Omental fat pad (tissue), 4 donors: Measurements from ENCODE around the gene MR1. TPM values are rescaled to one million over a fixed set of nuclear protein-coding genes. Genes with fewer than 3 reads are reported as not detected.

Experiments used
- ATAC-seq: fragments of 150-250 bp; one replicate; pipeline ENCODE4 v1.9.1; 2016; ENCODE audit warnings: mild to moderate bottlenecking, moderate library complexity; ENCODE audit not compliant: low FRiP score
- DNase-seq: peaks from one replicate; pipeline ENCODE4 v3.0.0-alpha.2; 2019; ENCODE audit warnings: low spot score
- CTCF ChIP-seq, 3 donors: fragments of 450-650 bp; IDR thresholded peaks; one replicate each; pipeline ENCODE4 v1.5.1; 2016 to 2017; ENCODE audit warnings: antibody characterized with exemption in 3 of 3, mild to moderate bottlenecking in 3 of 3, moderate library complexity in 2 of 3
- total RNA-seq, 4 donors: library from RNA; depleted of rRNA; stranded (reverse); fragments of >200 nt; gene quantifications; one replicate each; pipeline ENCODE4 v1.1.0, GENCODE V29; 2016

The MR1 gene
- total RNA-seq, 4 donors from 2014 or later: 12.5 to 16.2 (median 13.1) TPM

GRCh38 chr1:181104042-181104789 lies 70.4 kb downstream of the MR1 start:
- DNase-seq (no peak), ATAC-seq (peak; percentile 10)
- TF ChIP-seq CTCF (IDR thresholded peaks at IDR 0.05): no peak

GRCh38 chr1:181104790-181105133 lies 71.0 kb downstream of the MR1 start:
- DNase-seq: no peak
- ATAC-seq: no peak
- TF ChIP-seq CTCF (IDR thresholded peaks at IDR 0.05): no peak

GRCh38 chr1:181105134-181106021 lies 71.6 kb downstream of the MR1 start:
- no peak for TF ChIP-seq CTCF (IDR thresholded peaks at IDR 0.05)
- peak; percentile 85 for DNase-seq
- ATAC-seq: peak; percentile 91

GRCh38 chr1:181106022-181106312 lies 72.2 kb downstream of the MR1 start:
- TF ChIP-seq CTCF (IDR thresholded peaks at IDR 0.05): no peak
- no peak for ATAC-seq
- no peak for DNase-seq

- DNase-seq (no peak), ATAC-seq (no peak)
- TF ChIP-seq CTCF (IDR thresholded peaks at IDR 0.05): no peak
These were observed 72.7 kb downstream of the MR1 start for GRCh38 chr1:181106479-181106878.

GRCh38 chr1:181107711-181108110 lies 73.9 kb downstream of the MR1 start:
- TF ChIP-seq CTCF (IDR thresholded peaks at IDR 0.05): no peak
- ATAC-seq (no peak), DNase-seq (no peak)
